K562 (cell line): ENCODE results near the gene BBX.

Experiments
- BRD9 ChIP-seq: fragments of 450-650 bp; IDR thresholded peaks from 2 replicates; pipeline ENCODE4 v1.6.1; 2018; ENCODE audit warnings: low read depth; ENCODE audit not compliant: partially characterized antibody
- EP400 ChIP-seq: fragments of 450-650 bp; IDR thresholded peaks from 2 replicates; pipeline ENCODE4 v1.6.1; 2017; ENCODE audit warnings: antibody characterized with exemption, mild to moderate bottlenecking, moderate library complexity
- HDAC1 ChIP-seq, 2 experiments: fragments of 450-650 bp; IDR thresholded peaks; 2 replicates each; pipeline ENCODE4 v1.6.1; 2016 to 2017; ENCODE audit warnings: inconsistent platforms in 1 of 2, mild to moderate bottlenecking in 1 of 2, moderate library complexity in 1 of 2
- KLF16 ChIP-seq: IDR thresholded peaks from 2 replicates; pipeline ENCODE4 v1.6.1; 2016; ENCODE audit warnings: antibody characterized with exemption
- MLX ChIP-seq, 2 experiments: fragments of 450-650 bp in 1 of 2; sonication (generic) in 1 of 2; formaldehyde crosslinking; conservative IDR thresholded peaks; 2 replicates each; pipeline versions ENCODE4 v1.4.0 to v1.8.1; 2020 to 2022; ENCODE audit warnings: mild to moderate bottlenecking in 1 of 2, missing genetic modification reagents in 1 of 2
- MYC ChIP-seq, 2 experiments: fragments of 250-450 bp in 1 of 2; sonication (Bioruptor Pico) in 1 of 2; IDR thresholded peaks; 2 replicates each; pipeline versions ENCODE4 v1.5.1 to v1.6.1; 2012 to 2021; ENCODE audit warnings: low read depth in 2 of 2, borderline replicate concordance in 1 of 2, improper control_type of control experiment in 1 of 2, low read length in 1 of 2, mild to moderate bottlenecking in 1 of 2, moderate library complexity in 1 of 2
- POLR2G ChIP-seq: fragments of 200-400 bp; formaldehyde crosslinking; IDR thresholded peaks from 2 replicates; pipeline ENCODE4 v1.6.1; 2017; ENCODE audit warnings: low read depth, mild to moderate bottlenecking, antibody characterized with exemption, low read length, moderate library complexity
- POLR3A ChIP-seq: IDR thresholded peaks from 2 replicates; pipeline ENCODE4 v1.6.1; 2011; ENCODE audit warnings: borderline replicate concordance, mild to moderate bottlenecking, moderate library complexity; ENCODE audit not compliant: insufficient read length, insufficient read depth; ENCODE audit errors: extremely low read depth
- PRDM10 ChIP-seq: fragments of 450-650 bp; IDR thresholded peaks from 2 replicates; pipeline ENCODE4 v1.6.1; 2018; ENCODE audit not compliant: partially characterized antibody
- SMC3 ChIP-seq: conservative IDR thresholded peaks from 2 replicates; pipeline ENCODE4 v1.6.1; 2011; ENCODE audit warnings: low read depth, low read length, improper control_type of control experiment; ENCODE audit not compliant: insufficient read depth
- ZNF217 ChIP-seq: sonication (generic); formaldehyde crosslinking; IDR thresholded peaks from 2 replicates; pipeline ENCODE4 v1.8.0; 2022; ENCODE audit warnings: mild to moderate bottlenecking, missing genetic modification reagents
- ZNF507 ChIP-seq: conservative IDR thresholded peaks from 2 replicates; pipeline ENCODE4 v1.6.1; 2017; ENCODE audit warnings: missing genetic modification characterization, missing compliant biosample characterization
- TF ChIP-seq, protein P1 (sequence below), 3 experiments: IDR thresholded peaks in 2 of 3; conservative IDR thresholded peaks in 1 of 3; 2 replicates each; pipeline ENCODE4 v1.5.1; 2011 to 2012; ENCODE audit warnings: low read length in 3 of 3, mild to moderate bottlenecking in 3 of 3, control low read depth in 2 of 3, improper control_type of control experiment in 1 of 3, inconsistent platforms in 1 of 3, low read depth in 1 of 3, mixed read lengths in 1 of 3, moderate library complexity in 1 of 3; ENCODE audit not compliant: insufficient read depth in 2 of 3

GRCh38 chr3:107663266-107663665 is 140.5 kb downstream of the BBX start:
- TF ChIP-seq MYC (IDR thresholded peaks at IDR 0.05; ENCODE audit: low read depth, low read length) = no peak
- no peak for TF ChIP-seq MYC (CRISPR knock-in tag; IDR thresholded peaks at IDR 0.05; ENCODE audit: borderline replicate concordance, low read depth)
- TF ChIP-seq MLX (CRISPR knock-in tag; conservative IDR thresholded peaks at IDR 0.05) = no peak
- TF ChIP-seq, protein P1, sequence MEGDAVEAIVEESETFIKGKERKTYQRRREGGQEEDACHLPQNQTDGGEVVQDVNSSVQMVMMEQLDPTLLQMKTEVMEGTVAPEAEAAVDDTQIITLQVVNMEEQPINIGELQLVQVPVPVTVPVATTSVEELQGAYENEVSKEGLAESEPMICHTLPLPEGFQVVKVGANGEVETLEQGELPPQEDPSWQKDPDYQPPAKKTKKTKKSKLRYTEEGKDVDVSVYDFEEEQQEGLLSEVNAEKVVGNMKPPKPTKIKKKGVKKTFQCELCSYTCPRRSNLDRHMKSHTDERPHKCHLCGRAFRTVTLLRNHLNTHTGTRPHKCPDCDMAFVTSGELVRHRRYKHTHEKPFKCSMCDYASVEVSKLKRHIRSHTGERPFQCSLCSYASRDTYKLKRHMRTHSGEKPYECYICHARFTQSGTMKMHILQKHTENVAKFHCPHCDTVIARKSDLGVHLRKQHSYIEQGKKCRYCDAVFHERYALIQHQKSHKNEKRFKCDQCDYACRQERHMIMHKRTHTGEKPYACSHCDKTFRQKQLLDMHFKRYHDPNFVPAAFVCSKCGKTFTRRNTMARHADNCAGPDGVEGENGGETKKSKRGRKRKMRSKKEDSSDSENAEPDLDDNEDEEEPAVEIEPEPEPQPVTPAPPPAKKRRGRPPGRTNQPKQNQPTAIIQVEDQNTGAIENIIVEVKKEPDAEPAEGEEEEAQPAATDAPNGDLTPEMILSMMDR (IDR thresholded peaks at IDR 0.05 in 2 of 3, conservative IDR thresholded peaks at IDR 0.05 in 1 of 3; ENCODE audit: insufficient read depth in 2 of 3, low read depth in 1 of 3, low read length in 3 of 3) = no peak
- TF ChIP-seq SMC3 = no peak
- no peak for TF ChIP-seq POLR3A
- TF ChIP-seq HDAC1 (IDR thresholded peaks at IDR 0.05) = no peak
- no peak for TF ChIP-seq ZNF507 (tag)
- TF ChIP-seq KLF16 = no peak
- no peak for TF ChIP-seq POLR2G
- TF ChIP-seq EP400 = no peak
- TF ChIP-seq BRD9 = no peak
- no peak for TF ChIP-seq ZNF217
- TF ChIP-seq PRDM10 = no peak
